GM21737 (cell line): ENCODE results near the gene UTP25.
A peak's percentile ranks its signal among the peaks of the same experiment; 100 is the strongest.
"Not testable (repeated sequence)": the region's sequence is repeated elsewhere in the genome, so short reads cannot be mapped to it uniquely, and the experiment has no call there.

Source experiments
- ATAC-seq: cut with Tn5 transposase; IDR thresholded peaks from one replicate; pipeline ENCODE4 v1.9.1; 2021; ENCODE audit warnings: mild to moderate bottlenecking, moderate library complexity; ENCODE audit not compliant: unreplicated experiment

Gene UTP25, protein sequence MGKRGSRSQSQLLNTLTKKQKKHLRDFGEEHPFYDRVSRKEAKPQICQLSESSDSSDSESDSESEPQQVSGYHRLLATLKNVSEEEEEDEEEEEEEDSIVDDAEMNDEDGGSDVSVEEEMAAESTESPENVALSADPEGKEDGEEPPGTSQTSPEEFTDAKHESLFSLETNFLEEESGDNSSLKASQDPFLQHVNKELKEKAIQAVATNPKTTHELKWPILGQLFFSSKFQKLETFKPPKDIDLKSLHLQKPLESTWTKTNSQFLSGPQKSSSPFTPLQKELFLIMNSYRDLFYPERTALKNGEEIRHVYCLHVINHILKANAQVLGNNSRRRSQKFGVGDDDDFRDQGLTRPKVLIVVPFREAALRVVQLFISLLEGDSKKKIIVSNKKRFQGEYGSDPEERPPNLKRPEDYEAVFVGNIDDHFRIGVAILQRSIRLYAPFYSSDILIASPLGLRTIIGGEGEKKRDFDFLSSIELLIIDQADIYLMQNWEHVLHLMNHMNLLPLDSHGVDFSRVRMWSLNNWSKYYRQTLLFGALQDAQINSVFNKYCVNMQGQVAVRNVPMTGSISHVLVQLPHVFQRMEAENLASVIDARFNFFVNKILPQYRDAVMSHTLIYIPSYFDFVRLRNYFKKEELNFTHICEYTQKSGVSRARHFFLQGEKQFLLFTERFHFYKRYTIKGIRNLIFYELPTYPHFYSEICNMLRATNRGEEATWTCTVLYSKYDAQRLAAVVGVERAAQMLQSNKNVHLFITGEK

DNA sequence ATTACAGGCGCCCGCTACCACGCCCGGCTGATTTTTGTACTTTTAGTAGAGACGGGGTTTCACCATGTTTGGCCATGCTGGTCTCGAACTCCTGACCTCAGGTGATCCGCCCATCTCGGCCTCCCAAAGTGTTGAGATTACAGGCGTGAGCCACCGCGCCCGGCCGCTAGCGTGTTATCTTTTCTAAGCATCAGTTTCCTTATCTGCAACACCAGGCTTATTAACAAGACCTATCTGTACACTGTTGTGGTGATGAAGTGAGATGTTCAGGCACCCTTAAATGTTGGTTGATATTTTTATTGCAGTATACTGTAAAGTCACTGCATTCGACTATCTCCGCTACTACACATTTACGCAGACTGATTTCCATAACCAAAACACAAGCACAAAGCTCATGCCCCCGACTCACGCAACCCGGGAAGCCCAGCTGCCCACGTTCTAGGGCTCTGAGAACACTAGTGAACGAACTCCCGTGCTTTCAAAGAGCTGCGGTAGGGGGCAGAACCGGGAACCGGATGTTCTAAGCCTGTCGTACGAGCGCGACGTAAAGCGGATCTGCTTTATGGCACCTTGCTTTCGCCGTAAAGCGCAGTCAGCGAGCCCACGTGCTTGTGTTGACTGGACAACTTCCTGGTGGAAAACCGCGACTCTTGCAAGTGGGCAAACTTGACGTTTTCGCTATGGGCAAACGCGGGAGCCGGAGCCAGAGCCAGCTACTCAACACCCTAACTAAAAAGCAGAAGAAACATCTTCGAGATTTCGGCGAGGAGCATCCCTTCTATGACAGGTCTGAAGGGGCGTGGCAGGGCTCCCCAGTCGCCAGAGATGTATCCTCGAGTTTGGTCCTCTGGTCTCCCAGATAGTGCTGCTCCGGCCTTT, at the start of gene UTP25:
UTP25 (plus strand) TSS at position 589 of the 879 bp plus-strand sequence; CDS start at position 681, 92 bp downstream.
- ATAC-seq = peak; percentile 93

DNA sequence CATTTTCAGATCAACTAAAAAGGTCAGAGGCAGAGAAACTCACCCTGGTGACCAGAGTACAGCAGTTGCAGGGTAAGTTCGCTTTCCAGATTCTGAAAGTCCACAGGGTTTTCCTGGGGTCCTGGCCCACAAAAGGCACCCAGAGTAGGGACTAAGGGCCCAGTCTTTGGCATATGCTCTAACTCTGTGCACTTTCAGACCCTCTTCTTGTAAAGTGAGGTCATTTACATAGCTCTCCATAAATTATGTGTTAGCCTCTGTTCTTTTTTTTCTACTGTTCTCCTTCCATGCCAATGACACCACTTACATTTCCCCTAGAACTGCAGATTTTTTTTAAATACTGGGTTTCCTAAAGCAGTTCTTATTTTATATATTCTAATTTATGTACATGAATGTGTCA, 49.7 kb upstream of the UTP25 start:
- no peak for ATAC-seq

DNA sequence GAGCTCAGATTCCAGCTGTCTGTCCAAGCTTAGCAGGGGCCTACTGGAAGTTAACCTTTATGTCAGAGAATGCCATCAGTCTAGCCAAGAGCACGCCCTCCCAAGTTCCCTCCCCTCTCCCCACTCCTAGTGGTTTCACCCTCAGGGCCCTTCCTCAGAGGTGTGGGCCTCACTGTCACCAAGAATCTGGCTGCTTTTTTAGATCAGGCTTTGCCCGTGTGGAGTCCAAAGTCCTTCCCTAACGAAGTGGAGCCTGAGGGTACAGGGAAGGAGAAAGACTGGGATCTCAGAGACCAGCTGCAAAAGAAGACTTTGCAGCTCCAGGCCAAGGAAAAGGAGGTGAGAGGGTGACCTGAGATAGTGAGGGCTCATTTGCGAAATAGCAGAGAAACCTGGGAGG, 47.5 kb upstream of the UTP25 start:
- ATAC-seq = no peak

DNA sequence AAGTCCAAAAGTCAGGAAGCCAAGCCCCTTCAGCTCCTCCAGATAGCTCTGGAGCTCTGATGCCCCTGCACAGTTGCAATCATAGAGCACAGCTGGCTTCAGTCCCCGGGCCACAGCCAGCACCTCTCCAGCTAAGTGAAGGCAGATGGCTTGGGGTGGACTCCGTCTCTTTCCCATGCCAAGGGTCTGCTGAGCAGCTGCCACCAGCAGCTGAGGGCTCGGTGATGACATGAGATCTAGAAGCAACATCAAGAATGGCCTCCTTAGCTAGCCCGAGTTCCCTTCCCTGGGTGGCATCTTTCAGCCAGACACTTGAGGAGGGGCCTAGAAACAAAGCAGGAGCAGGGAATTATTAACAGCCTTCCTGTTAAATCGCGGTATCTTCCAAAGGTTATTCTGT, 44.4 kb upstream of the UTP25 start:
- no peak for ATAC-seq

DNA sequence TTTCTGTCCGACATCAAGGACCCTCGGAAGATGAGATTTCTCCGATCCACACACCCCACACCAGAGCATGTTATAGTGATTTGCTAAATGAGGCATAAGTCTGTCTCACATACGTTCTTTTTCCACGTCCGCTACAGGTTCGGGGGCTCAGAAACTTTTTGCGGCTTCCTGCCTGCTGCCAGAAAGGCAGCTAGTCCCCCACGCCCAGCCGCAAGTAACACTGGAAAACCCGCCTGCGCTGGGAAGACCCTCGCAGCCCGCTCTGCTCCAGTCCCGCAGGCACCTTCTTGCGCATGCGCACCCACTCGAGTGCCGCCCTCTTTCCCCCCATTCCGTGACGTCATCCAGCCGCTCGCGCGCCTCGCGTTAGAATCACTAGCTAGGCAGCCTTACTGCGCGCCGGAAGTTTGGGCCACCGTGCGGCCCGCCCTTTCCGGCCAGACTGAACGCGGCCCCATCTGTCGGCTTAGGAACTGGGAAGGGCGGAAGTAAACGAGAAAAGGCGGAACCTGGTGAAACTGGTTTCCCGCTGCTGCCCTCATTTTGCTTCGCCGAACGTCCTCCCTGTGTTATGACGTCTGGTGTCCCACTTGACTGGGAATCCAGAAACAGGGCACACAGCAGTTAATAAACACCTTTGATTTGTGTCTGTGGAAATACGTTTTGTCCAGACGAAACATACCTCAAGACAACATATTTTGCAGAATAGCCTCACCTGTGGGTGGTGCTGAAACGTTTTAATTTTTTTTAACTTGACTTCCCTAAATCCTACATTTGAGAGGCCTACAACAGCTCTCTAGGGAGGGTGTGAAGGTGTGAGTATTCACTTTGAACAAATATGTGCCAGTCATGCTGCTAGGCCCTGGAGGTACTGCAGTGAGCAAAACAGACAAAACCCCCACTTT, 43.3 kb upstream of the UTP25 start, which contains the start of gene C1orf74:
C1orf74 (minus strand) TSS at position 295 of the 905 bp plus-strand sequence. CDS start 925 bp downstream, outside the sequence.
- ATAC-seq = peak; percentile 99

DNA sequence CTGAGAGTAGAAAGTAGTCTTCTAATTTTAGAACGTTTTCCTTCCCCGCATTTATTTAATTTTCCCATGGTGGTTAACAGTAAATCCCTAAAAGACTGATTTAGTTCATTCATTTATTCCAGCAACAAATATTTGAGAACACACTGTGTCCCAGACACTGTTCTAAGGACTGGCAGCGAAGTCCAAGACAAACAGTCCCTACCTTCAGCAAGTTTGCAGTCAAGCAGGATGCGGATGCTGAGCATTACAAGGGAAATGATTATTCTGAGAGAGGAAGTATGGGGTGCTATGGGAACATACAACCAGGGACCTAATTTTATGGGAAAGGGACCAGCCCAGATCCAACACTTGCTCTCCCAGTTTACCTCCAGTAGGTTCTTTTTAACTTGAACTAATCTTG, 42.2 kb upstream of the UTP25 start:
- ATAC-seq = no peak

DNA sequence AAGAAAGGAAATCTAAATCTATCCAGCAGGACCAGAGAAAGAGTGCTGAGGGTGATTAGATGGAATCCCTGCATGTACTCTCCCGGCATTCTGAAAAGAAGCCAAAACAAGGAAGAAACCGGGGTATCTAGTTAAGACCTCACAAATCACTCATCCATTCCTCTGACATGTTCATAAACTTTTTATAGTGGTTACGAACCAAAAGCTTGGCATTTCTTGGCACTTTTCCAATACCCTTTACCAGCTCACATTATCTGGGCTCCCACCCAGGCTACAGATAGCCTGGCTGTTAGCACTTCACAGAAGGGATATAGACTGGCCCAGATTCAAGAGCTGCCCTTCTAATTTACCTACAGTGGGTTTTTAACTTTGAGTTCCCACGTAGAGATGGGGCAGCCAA, 41.6 kb upstream of the UTP25 start:
- no peak for ATAC-seq

DNA sequence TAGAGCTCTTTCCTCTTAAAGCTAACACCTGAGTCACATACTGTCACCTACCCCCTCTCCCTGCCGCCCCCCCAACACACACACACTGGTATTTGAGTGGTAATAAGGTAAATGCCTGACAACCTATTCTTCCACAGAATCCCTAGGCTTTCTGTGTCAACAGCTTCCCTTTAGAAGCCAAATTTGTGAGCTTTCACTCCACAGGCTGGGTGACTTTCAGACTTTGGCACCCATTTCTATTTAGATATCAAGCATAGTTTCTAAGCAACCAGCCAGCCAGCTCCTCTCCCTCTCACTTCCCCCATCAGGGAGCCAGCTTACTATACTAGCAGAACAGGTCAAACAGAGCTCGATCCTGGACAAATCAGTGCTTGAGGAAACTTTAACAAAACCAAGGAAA, 40.2 kb upstream of the UTP25 start:
- no peak for ATAC-seq

DNA sequence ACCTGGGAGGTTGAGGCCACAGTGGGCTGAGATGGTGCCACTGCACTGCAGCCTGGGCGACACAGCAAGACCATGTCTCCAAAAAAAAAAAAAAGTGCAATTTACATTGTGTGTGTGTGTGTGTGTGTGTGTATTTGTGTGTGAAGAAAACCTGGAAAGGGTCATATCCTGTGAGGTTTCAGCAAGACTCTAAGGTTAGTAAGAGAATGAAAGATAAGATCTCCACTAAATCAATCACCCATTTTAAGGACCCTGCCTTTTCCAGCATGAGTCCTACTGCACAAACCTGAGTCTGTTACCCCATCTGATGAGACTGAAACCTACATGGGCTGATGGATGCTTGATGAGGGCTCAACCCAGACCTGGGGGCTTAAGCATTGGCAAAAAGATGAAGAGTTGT, 38.5 kb upstream of the UTP25 start:
- no peak for ATAC-seq

DNA sequence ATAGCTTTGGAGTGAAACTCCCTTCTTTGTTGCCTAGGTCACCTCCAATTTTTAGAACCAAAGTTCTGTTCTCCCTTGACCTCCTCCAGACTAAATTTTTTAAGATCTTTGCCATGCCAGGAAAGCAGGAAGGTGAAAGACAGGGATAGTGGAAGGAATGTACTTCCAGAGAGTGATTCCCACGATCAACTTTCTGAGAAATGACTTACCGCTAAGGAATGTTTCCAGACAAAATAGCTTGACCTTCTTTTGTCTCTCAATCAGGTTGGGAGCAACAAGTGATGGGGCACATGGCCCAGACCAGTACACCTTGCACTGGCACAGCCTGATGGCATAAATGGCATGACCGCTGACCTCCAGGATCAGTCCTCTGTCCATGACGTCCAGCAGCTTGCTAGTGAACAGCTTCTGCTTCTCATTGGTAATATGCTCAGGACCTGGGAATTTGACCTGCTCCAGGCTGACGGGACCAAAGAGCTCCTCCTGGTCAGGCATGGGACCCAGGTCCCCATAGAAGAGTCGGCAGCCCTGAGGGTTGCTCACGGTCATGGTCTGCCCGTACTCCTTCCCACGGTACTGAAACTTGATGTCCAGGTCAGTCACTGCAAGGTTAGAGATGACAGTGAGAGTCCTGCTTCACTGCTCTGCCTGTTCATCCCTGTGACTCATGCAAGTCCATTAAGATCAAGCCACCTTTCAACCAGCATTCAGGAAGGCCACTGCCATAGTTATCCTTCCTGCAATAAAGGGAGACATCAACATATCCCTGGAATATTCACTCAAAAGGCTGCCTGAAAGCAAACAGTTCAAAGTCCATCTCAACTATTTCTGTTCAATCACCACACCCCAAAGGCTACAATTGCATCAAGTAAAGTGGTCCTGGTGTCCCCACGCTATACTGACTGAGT, 37.2 kb upstream of the UTP25 start:
- ATAC-seq = no peak

DNA sequence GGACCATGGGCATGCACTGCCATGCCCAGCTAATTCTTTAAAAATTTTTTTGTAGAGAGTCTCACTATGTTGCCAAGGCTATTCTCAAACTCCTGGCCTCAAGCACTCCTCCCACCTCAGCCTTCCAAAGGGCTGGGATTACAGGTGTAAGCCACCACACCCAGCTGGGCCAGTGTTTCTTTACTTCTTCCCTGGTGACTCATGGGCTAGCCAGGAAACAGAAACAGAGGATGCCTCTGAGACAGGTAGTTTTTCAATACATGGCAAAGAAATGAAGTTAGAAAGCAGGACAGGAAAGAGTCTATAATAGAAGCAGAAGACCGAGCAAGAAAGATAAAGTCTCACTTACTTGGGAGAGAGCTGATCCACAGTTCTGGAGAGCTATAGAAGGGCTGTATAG, 35.9 kb upstream of the UTP25 start:
- no peak for ATAC-seq

DNA sequence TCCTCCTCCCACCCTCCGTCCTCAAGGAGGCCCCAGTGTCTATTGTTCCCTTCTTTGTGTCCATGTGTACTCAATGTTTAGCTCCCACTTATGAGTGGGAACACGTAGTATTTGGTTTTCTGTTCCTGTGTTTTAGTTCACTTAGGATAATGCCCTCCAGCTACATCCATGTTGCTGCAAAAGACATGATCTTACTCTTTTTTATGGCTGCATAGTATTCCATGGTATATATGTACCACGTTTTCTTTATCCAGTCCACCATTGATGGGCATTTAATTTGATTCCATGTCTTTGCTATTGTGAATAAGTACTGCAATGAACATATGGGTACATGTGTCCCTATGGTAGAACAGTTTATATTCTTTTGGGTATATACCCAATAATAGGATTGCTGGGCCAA, 34.1 kb upstream of the UTP25 start:
- not testable (repeated sequence) for ATAC-seq

DNA sequence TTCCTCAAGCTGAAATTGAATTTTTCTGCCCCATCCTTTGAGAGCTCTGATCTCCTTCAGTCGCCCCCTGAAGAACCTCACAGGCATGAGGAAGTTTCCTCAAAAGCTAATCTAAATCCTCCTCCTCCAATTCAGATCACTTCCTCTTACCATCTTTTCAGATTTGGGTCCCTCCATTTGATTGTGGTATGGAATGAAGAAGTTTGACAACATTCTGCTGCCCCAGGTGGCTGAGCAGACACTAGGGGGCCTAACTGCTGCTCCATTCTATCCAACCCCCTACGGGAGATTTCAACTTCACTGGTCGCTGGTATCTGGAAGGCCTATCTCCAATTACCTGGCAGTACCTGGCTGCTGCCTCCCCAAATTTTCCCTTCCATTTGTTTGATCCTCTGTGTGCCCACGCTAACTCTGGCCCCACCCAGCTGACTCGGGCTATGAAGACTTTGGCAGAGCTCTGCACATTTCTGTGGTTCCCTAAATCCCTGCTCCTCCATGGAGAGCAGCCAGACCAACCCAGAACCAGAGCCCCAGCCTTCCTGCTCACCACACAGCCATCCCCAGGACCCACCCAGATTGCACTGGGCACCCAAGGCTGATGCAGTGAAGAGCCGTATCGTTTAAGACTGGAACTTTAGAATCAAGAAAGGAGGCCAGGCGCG, 29.7 kb upstream of the UTP25 start:
- ATAC-seq = no peak

DNA sequence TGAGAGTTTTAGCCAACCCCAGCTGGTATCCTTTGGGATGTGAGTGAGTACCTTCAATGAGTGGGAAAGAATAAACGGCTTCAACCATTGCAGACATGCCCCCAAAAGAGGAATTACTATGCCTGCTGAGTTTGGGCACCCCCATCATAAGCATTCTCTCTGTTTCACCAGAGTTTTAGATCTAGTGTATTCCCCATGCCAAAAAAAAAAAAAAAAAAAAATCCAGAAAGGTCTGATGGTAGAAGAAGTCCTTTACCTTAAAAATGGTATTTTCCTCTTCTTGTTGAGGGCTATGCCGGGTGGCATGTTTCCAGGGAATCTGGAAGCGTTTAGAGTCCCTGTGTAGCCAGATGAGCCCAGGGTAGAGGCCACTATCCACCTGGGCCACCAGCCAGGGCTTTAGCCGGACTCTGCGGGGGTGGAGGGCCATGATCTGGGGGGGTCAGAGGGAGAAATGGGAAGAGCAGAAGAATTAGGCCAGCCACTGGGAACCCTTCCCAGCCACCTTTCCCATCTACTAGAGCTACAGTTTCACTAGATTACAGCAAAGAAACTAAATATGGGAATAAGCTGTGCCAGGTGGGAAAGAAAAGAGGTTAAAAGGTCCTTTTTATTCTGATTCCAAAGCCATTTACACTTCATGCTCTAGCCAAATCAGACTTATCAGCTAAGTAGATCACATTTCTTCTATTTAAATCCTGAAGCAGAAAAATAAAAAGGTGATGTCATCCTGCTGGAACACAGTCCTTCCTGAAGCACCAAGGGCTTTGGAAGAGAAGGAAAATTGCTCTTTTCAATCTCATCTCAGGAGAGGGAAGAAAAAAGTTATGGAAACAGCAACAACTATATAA, 26.6 kb upstream of the UTP25 start:
- no peak for ATAC-seq

DNA sequence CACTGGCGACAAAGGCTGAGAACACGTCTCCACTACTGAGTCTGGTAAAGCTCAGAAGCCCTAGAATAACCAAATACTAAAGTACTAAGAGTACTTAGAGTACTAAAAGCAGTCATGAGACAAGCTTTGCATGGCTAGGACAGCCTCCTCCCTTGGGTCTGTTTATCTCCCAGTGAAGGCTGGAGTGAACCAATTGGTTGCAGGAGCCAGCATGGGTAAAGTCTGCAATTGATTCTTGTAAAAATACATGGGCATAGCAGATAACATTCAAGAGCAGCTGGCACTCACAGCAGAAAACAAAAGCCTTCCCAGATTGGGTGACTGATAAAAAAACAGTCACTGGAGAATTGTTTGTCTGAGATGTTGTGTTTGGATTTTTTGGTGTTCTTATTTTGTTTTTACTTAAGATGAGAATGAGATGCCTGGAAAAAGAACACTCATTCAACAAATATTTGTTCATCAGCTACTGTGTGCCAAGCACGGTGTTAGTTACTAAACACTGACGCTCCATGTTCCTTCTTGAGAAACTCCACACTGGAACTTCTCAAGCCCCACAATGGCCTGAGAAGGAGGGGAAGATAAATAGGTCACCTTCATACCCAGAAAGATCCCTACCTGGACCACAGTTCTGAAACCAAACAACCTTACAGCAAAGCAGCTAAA, 25.5 kb upstream of the UTP25 start:
- ATAC-seq = no peak

DNA sequence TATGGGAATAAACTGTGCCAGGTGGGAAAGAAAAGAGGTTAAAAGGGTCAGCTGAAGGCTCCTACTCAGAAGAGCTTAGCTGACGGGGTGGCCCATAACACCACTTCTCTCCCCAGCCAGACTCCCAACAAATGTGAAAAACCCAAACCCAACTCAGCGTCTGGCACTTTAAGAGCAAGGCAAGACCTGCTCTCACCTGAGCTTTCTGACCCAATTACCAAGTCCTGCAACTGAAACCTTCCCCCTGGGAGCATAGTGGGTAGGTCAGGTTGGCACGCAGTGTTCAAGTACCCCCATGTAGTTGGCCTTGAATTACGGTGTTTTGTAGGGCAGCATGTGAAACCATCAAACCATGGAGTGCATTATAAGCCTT, 25.0 kb upstream of the UTP25 start:
- ATAC-seq = no peak

DNA sequence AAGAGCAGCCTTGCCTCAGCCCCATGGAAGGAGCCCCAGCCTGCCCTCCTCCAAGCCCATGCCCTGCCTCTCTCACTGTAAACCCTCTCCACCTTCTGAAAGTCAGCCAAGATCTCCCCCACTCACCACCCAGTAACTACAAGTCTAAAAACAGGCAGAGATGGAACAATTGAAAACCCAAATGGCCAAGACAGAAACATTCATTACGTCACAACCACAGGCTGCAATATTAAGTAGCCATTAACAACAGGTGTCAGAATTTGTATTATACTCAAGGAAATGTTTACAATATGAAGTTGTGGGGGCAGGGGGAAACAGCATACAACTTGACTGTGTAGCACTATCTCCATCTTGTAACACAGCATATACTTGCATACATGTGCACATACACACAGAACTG, 24.2 kb upstream of the UTP25 start:
- no peak for ATAC-seq
